Right lobe of liver (tissue), 4 donors: Measurements from ENCODE around the gene ATF2.

ENCODE experiments used
- POLR2A ChIP-seq: fragments of 450-650 bp; IDR thresholded peaks from one replicate; pipeline ENCODE4 v1.6.1; 2017; ENCODE audit warnings: antibody characterized with exemption, mild to moderate bottlenecking
- TF ChIP-seq, protein P1 (sequence below), 4 donors: fragments of 200-600 bp in 3 of 4; fragments of 450-650 bp in 1 of 4; IDR thresholded peaks; one replicate each; pipeline versions ENCODE4 v1.5.1 to v1.8.0; 2016 to 2022; ENCODE audit warnings: antibody characterized with exemption in 4 of 4, mild to moderate bottlenecking in 2 of 4
- donor health status: DM: no; HTN: no; CAD: no.
- donor health status: DM: no; HTN: no; CAD: no.
- donor health status: DM: no; HTN: yes; CAD: no.

- TF ChIP-seq, protein P1, sequence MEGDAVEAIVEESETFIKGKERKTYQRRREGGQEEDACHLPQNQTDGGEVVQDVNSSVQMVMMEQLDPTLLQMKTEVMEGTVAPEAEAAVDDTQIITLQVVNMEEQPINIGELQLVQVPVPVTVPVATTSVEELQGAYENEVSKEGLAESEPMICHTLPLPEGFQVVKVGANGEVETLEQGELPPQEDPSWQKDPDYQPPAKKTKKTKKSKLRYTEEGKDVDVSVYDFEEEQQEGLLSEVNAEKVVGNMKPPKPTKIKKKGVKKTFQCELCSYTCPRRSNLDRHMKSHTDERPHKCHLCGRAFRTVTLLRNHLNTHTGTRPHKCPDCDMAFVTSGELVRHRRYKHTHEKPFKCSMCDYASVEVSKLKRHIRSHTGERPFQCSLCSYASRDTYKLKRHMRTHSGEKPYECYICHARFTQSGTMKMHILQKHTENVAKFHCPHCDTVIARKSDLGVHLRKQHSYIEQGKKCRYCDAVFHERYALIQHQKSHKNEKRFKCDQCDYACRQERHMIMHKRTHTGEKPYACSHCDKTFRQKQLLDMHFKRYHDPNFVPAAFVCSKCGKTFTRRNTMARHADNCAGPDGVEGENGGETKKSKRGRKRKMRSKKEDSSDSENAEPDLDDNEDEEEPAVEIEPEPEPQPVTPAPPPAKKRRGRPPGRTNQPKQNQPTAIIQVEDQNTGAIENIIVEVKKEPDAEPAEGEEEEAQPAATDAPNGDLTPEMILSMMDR (IDR thresholded peaks at IDR 0.05): no peak
- no peak for TF ChIP-seq POLR2A
Observed at GRCh38 chr2:175039031-175039430, 129.0 kb downstream of the ATF2 start.
